NCI-H345 treated with DMSO at 0.1 percent for 48 hours (cell line): Measurements from ENCODE around the gene HLA-DMB.
"Not testable (repeated sequence)": the region's sequence is repeated elsewhere in the genome, so short reads cannot be mapped to it uniquely, and the experiment has no call there.

Source experiments
- DNase-seq: peaks from one replicate; lab custom pipeline; 2025; ENCODE audit not compliant: unreplicated experiment; lab: John Stamatoyannopoulos, UW

Gene HLA-DMB

DNA sequence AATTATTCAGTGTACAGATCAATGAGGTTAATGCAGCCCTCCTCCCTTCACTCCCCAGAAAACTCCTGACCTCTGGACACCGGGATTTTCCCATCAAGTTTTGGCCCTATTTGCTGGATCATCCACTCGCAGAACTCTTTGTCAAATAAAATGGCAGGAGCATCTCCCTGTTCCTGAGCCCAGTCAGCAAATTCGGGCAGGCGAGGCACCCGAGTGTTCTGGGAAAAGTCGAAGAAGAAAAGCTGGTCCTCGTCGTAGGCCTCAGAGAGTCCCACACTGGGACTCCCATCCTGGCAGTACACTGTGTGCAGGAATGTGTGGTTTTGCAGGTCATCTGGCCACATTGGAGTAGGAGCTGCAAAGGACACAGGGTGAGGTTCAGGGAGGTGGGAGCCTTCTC is 9.6 kb upstream of the HLA-DMB start:
- DNase-seq = no peak

DNA sequence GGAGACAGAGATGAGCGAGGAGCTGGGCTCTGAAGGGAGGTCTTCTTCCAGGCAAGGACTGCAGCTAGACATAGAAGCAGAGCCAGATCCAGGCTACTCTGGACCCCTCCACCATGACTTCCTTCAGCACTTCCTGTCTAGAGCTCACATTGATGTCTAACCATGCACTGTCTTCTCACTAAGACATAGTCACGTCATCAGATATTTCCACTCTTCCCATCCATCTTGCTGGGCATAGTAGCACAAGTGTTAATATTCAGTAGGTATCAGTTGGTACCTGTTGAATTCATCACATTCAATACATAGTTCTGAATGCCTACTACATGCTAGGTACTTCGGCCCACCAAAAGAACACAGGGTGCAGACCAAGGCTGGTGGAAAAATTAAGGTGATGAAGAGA is 9.2 kb upstream of the HLA-DMB start:
- no peak for DNase-seq

DNA sequence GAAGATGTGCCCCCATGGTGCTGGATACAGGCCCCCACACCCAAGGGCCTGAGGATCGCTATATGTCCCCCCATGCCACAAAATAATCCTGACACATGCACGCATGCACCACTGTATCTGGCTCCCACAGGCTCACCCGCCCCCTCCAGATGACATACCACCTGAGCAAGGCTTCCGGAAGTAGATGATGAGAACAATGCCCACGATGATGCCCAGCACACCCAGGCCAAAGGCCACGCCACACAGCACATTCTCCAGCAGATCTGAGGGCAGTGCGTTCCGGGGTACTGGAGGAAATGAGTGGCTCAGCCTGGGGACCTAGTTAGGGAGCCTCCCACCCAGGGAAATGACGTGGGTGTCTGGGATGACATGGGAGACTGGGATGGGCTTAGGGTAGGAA is 8.3 kb upstream of the HLA-DMB start:
- no peak for DNase-seq

DNA sequence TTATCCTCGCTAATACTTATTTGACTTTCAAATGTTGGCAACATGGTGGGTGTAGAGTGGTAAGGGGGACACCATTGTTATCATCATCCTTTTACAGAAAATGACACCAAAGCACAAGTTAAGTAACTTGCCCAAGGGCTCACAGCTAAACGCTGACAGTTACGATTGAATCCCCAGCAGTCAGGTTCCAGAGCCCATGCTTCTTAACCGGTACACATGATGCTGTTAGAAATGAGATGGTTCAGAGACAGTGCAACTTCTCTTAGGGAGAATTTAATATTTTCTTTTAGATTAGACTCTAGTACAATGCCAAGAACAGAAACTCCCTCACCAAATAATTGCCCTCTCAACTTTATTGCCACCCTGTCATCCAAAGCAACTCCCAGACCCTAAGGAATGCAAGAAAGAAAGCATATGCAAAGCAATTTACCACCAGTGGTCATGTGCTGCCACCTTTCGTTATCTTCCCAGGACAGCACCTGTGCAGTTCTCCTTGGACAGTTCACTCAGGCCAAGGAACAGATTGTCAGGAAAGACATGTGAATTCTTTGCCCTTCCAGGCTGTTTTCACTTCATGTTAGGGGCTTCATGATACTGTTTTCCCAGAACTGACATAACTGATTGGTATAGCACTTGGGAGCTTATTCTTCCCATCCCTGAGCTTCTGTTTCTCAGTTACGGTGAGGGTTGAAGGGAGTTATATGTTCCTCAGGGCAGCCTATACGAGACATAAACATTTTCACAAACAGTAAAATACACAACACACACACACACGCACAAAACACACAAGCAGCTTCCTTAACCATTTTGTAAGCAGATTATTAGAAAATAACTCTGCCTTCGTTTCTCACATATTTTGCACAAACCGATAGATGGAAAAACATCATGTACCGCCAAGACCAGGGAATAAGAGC is 7.0 kb upstream of the HLA-DMB start:
- no peak for DNase-seq

DNA sequence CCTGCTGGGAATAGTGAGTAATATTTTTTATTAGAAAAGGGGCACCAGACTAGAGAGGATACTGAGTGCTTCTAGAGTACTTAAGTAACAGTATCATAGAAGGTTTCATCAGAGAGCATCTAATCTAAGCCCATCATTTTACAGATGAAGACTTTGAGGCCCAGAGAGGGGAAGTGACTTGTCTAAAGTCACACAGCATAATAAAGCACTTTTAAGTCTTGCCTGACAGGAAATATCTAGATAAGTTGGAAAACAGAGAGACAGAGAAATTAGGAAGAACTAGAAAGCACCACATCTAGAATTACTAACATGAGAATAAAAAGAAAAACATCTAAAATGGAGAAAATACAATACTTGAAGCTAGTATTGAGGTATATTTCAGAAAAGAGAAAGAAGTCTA is 6.1 kb upstream of the HLA-DMB start:
- no peak for DNase-seq

DNA sequence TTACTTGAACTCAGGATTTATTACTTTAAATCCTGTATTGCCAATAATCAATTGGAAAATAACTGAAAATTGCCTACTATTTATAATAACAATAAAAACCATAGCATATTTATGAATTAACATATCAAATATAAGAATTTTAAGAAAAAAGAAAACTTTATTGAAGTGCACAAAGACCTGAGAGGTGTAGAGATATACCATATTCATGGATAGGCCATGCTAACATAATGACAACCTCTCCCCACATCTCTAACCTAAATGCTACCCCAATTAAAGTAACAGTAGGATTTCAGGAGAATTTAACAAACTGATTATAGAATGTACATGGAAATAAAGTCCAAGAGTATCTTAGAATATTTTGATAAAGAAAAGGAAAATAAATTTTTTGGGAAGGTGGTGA is 5.1 kb upstream of the HLA-DMB start:
- DNase-seq = no peak

DNA sequence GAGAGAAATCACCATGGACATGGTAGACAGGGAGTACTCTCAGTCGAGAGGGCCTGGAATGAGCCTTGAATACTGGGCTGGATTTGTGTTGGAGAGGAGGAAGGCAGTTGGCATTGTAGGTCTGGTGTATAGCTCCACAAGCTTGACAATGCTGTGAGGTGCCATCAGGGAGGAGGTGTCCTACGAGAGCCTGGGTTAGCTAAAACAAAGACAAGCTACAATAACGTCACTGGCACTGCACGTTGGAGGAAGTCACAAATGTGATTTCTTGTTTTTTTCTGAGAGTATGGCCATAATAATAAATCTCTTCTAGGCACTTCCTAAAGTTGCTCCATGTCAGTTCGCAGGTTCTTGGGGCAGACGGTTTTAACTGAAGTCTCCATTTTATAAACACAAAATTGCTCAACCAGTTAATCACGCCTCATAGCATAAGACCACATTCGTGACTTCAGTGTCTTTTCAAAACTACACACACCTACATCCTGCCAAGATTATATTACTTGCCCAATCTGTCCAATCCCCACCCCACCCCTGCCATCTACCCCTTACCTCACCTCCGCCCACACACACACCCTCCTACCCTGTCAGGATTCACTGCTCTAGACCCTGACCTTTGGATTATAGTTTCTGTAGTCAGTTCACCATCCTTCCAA is 4.4 kb upstream of the HLA-DMB start:
- no peak for DNase-seq

DNA sequence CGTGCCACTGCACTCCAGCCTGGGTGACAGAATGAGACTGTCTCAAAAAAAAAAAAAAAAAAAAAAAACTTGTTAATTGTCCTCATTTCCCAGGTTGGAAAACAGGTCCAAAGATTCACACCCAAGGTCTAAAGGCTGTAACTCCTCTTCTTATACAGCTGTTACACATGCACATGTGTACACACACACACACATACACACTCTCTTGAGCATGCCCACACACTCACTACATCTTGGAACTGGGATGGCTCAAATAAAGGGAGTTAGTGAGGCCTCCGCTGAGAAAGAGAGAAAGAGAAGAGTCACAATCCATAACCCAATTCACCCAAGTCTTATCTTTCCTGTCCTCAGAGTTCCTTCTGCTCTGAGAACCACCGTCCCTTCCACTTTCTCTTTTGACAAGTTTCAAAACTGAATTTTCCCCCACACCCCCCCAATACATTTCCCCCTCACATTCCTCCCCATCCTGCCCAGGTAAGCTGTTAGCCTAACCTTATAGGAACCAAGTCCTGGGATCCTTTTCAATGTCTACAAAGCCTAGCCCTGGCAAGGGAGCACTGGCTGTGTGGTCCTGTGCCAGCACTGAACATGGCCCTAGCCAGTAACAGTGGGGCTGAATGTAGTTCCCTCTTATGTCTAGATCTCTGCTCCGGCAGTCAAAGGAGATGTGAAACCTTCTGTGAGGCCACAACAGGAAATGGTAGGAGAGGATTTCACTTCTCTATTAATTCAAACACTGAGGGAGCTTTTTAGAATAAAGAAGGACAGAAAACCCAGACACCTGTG is 3.2 kb upstream of the HLA-DMB start:
- DNase-seq = no peak

DNA sequence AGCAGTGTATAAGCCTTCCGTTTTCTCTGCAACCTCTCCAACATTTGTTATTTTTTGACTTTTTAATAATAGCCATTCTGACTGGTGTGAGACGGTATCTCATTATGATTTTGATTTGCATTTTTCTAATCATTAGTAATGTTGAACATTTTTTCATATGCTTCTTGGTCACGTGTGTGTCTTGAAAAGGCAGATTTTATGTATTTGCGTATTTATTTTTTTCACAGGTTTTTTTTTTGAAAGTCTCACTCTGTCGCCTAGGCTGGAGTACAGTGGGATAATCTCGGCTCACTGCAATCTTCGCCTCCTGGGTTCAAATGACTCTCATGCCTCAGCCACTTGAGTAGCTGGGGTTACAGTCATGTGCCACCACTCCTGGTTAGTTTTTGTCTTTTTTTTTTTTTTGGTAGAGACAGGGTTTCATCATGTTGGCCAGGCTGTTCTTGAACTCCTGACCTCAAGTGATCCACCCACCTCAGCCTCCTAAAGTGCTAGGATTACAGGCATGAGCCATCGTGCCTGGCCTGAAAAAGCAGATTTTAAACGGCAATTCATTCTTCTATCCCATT is 1.8 kb upstream of the HLA-DMB start:
- not testable (repeated sequence) for DNase-seq

DNA sequence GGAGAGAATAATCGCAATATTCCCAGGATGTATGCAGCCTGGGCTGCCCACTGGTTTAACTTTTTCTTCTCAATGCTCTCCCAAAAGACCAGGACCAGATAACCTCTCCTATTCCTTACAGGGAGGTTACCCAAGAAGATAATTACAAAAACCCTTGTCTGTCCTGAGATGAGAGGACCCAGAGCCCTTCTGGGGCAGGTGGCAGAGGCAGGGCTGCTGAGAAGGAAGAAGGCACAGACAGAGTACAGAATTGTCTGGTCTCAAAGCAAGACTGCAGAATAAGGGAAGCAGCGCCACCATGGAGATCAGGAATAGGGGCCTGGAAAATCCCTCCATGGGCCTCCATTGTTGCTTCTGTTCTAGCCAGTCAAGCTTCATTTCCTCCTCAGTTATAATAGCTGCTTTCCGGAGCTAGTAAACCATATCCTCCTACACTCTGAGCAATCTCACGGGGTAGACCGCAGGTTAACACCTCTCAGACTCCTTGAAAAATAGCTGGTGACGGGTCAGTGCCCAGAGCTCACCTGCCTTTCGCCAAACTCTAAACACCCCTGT is 463 bp upstream of the HLA-DMB start:
- DNase-seq = no peak

DNA sequence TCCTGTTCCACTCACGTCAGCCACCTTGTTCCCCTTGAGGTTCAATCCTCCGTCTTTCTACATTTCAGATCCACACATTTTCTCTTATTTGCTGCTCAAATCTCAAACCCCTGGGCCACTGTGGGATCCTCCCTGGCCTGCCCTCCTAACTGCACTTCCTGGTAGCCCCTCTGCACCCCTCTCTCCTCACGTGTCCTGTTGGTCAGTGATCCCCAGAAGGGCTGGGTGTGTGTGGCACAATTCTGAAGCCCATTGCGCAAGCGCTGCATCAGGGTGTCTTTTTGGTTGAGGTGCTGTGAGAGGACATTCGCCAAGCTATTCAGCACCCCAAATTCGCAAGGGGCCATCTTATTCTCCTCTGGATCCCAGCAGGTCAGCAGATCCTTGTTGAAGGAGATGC is 2.3 kb downstream of the HLA-DMB start:
- no peak for DNase-seq

DNA sequence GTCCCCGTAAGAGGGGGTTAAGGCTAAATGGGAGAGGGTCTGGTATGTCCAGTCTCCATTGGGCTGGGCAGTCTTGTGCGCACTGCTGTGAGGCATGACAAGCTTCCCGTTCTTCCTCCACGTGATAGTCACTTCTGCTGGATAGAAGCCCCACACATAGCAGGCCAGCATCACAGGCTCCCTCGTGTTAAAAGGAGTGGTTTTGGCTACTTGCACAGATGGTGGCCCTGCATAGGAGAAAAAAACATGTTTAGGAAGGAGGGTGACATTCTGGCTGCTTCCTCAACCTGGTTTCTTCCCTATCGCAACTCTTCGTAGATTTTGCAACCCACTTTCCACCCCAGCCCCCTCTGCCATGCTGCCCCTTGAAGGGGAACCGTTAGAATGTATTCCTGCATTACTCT is 3.6 kb downstream of the HLA-DMB start:
- no peak for DNase-seq

DNA sequence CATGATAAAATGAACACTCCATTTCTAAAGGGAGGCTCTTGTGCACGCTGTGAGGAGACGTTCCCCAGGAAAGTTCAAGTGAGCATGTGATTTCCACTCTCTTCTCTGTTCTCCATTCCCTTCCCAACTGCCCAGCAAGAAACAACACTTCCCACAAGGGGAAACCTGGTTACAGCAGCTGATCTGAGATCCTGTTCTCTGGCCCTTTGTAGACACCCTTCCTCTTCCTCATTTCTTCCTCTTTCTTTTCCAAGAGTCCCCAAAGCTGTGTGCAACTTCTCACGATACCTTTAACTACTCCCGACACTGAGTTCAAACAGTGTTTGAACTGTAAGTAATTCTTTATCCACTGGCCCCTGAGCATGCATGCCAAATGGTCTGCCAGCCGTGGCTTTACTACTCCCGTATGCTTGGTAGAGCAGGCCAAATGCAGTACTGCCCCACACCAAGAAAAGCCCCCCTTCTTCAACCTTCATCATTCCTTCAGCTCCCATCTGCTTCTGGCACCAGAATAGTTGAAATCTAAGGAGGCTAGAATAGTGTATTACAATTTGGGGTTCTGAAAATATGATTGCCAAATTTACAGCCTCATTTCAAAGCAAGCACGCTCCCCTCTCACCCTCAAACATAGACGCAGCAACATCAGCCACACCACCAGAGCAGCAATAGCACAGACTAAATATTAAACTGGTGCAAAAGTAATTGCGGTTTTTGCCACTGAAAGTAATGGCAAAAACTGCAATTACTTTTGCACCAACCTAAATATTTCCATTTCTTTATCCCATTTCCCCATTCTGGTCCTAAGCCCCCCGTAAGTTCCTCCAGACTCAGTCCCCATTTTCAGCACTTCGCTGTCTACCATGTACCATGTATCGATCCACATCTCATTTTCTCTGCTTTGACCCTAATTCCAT is 4.3 kb downstream of the HLA-DMB start:
- DNase-seq = no peak

DNA sequence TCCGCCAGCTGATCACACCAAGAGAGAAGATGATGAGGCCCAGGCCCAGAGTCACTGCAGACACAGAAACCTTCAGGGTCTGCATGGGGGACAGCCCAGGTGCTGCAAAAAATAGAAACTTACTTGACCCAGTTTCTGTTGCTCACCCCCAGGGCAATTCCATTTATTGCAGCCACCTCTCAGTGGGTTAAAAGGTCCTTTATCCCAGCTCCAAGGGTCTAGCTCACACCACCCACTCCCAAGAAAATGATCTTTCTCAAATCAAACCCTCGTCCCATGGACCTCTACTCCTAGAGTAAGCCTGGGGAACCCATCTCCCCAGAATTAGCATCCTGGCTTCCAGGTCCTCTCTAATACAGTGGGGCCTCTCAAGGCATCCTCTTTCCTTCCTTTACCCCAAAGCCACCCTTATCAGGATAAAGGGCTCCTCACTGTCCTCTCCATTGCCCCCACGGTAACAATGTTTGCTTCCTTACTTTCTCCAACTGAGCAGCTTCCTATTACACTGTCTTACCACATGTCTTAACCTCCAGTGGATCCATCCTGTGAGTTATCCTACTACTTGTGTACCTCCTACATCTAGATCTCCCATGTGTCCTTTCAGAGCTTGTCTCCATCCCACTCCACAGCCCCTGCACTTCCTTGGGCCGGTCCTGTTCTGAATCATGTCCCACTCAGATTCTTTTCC is 5.1 kb downstream of the HLA-DMB start:
- no peak for DNase-seq

DNA sequence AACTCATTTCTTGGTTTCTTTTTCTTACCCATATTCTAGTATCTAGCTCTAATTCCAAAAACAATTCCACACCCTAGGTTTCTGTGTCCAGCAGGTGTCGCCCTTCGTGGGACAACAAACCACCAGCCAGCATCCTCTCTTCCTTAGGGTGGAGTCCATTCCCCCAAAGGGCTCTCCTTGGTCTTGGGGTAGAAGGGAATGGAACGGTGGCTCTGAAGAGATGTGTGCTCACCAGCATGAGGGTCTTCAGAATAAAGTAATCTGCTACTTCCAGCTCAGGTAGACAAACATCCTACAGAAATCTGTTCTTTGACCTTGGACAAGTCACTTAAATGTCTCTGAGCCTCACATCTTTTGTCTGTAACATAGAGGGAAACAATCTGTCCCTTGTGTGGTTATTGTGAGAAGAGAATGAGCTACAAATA is 7.2 kb downstream of the HLA-DMB start:
- DNase-seq = peak; percentile 19

DNA sequence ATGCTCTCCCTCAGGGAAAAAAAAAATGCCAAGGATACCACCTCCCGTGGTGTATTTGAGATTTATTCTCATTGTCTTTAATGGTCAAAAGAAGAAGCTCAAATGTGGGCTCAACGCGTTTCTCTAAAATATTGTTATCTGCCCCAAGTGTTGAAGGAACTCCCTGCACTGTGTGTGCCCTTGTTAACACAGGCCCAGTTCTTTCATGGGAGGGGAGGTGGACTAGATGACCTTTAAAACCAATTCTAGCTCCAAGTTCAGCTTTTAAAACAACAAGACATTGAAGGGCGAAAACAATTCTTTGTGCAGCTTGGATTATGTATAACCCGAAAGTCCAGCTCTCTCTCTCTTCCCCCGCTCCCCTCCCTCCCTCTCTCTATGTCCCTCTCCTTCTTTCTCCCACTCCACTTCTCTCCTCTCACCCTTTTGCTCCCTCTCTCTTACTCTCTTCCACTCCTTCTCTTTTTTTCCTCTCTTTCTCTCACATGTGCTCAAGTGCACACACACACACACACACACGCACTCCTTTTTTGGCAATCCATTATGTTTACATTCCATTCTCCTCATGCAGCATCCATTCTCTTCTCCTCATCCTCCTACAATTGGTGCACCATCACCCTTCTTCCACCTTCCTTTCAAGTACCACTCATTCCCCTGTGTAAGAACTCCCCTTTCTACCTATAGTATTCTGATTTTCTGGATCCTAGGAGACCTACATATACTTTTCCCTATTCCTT is 8.5 kb downstream of the HLA-DMB start:
- DNase-seq = no peak

DNA sequence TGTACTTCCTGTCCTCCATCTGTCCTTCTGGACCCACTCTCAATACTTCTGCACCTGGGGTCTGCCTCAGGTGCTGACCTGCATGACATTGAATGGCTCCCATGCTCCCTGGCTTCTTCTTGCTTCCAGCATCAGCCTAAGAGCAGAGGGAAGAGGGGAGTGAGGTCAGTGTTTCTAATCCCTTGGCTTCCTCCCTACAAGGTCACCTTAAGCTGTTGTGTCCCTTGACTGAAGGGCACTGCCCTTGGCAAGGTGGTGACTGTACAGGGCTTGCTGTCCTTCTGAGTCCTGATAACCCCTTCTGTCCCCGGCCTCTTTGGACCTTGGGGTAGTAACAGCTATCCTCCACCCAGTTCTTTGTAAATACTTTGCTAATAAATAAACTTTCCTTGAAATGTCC is 9.6 kb downstream of the HLA-DMB start:
- no peak for DNase-seq

DNA sequence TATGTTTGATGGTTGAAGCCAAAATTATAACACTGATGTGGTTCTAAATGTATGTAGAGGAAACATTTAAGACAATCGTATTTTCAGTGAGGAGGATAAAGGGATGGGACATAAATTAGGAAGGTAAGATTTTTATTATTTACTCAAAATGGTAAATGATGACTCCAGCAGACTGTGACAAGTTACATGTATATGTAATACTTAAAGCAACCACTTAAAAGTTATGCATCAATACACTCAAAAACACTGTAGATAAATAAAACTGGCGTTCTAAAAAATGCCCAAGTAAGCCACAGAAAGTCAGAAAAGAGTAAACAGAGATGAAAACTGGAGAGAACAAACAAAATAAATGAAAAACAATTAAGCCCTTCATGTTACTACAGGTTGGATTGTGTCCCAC is 18.7 kb downstream of the HLA-DMB start:
- DNase-seq = no peak

DNA sequence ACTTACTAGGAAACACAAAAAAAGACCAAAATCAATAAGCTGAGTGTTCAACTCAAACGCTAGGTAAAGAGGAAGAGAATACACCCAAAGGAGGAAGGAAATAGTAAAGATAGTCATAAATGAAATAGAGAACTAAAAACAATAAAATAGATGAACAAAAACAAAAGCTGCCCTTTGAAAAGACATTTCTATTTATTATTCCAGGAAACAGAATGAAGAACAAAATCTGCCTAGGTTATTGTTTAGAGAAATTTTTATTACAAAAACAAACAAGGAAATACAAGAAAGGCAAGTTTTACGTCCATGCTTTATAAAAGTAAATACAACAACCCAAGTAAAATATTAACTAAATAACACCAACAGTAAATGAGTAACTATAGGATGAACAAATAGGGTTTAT is 20.1 kb downstream of the HLA-DMB start:
- DNase-seq = no peak
